Activated CD8-positive, alpha-beta memory T cell treated with anti-CD3 and anti-CD28 coated beads for 1 hour (primary cell): ENCODE results near the gene PAX4.

Source experiments
- DNase-seq, 2 donors: peaks; one replicate each; pipeline ENCODE4 v3.0.0-alpha.2; 2020; ENCODE audit warnings: low read depth in 1 of 2; ENCODE audit errors: extremely low read depth in 1 of 2

Gene PAX4

GRCh38 chr7:127618042-127618441 lies at the start of gene PAX4:
Gene PAX4, minus strand, starts transcription at chr7:127618142. Its CDS starts 2,214 bp downstream, at chr7:127615928.
- no peak for DNase-seq

GRCh38 chr7:127667017-127667670 lies 49.2 kb upstream of the PAX4 start:
- DNase-seq = no peak

DNA sequence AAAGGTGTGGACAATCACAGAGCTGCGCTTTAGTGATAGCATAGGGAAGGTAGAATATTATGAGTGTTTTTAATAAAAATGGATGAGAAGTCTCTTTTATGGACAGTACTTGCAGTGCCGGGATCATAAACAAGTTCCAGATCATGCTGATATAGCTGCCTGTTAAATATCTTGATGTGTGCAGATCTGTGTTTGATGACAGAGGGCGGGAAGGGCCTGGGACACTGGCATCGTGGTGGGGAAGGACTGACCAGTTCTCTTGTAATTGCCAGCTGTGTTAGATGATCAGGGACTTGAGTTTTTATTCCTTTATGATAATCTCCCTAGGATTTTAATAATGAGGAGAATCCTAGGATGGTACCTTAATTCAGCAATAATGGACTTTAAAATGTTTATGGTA lies 48.7 kb upstream of the PAX4 start:
- no peak for DNase-seq

- DNase-seq = no peak
Measured at GRCh38 chr7:127665922-127666321, 48.0 kb upstream of the PAX4 start.

DNA sequence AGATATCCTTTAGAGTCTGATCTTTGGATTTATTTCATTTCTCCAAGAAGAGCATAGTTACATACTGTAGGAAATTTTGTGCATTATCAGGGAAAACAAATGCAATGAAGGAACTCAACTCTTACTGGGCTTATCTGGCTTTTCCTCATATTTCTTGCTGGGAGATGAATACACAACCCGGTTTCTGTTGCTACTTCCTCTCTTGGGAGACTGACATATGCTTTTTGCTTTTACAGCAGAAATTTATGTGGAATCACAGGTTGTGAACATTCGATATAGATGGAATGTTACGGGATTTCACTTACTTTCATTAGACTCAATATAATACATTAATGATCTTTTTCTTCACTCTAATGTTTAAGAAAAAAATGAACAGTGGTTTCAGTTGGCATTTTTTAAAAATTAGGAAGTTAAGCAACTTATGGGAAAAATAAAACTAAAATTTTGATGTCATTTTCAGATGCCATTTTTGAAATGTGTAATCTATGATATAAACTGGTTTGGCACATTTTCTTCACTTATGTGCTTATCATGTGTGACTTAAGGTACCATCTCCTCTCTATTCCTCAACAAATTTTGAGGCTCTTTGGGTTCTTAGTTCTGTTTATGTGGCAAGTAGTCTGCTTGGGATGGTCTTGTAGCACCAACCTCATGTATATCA lies 41.2 kb upstream of the PAX4 start:
- DNase-seq = no peak

DNA sequence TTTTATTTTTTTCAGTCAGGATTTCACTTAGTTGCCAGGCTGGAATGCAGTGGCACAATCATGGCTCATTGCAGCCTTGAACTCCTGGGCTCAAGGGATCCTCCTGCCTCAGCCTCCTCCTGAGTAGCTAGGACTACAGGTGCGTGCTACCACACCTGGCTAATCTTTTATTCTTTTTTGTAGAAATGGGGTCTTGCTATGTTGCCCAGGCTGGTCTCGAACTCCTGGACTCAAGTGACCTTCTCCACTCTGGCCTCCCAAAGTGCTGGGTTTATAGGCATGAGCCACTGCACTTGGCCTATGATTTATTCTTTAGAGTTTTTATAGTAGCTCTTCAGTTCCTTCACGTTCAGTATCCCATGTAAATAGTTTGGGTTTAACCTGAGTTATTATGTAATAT lies 39.6 kb upstream of the PAX4 start:
- DNase-seq = no peak

DNA sequence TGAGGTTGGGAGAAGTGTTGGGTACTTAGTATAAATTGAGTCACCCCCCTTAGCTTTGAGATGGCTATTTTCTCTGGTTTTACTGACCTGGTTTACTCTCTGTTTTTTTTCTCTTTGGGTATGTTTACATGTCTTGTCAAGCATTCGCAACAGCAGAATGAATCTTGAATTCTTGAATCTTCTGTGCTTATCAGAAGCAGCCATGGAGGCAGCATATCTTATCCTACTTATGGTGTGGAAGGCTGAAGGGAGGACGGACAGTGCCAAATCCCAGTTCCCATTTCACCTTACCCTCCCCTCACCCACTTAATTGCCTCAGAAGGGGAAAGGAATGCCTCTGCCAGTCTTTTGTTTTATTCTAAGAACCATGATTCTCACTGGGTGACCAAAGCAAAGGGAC lies 37.8 kb upstream of the PAX4 start:
- no peak for DNase-seq

GRCh38 chr7:127654404-127655394 lies 36.8 kb upstream of the PAX4 start:
- DNase-seq = no peak

GRCh38 chr7:127653396-127653795 lies 35.5 kb upstream of the PAX4 start:
- no peak for DNase-seq

- no peak for DNase-seq
Measured at GRCh38 chr7:127652333-127653248, 34.6 kb upstream of the PAX4 start.

GRCh38 chr7:127651556-127652332 lies 33.8 kb upstream of the PAX4 start, which contains the start of gene SND1:
Gene SND1, plus strand, starts transcription at chr7:127652194. Its CDS starts 180 bp downstream, at chr7:127652374.
- DNase-seq = peak; percentile 96

DNA sequence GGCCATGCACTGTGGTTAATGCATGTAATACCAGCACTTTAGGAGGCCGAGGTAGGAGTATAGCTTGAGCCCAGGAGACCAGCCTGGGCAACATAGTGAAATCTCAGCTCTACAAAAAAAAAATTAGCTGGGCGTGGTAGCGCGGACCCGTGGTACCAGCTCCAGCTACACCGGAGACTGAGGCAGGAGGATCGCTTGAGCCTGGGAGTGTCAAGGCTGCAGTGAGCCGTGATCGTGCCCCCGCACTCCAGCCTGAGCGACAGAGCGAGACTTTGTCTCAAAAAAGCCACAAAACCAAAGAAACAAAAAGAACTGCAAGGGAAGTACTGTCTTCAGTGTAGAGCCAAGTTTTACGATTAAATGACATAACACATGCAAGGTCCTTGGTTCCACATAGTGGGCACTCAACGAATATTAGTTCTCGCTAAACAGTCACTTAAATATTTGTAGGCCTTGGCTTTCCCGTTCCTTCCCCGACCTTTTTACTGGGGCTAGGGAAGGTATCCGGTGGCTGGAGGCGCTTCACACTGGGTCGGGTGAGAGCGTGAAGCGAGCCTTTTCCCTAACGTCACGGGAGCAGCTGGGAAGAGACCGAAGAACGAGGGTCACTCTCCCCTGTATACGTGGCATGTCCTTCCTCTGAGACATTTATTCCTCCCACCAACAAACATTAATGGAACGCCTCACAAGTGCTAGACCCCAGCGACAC lies 33.1 kb upstream of the PAX4 start:
- DNase-seq = no peak

GRCh38 chr7:127648986-127649385 lies 31.0 kb upstream of the PAX4 start:
- no peak for DNase-seq

- DNase-seq = no peak
Measured at GRCh38 chr7:127647636-127648035, 29.7 kb upstream of the PAX4 start.

DNA sequence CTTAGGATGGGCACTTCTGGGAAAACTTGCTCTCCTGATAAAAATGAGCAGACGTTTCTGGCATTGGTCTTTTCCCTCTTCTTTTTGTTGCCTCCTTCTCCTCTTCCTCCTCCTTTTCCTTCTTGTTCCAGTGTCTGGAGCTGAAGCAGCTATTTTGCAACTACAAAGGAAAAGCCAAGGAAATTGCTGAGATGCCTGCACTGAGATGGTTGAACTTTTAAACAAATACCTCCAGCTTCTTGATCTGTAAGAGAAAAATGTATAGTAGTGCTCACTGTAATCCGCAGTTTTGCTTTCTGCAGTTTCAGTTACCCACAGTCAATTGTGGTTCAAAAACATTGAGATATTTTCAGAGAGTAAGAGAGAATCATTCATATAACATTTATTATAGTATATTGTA lies 26.5 kb upstream of the PAX4 start:
- no peak for DNase-seq

GRCh38 chr7:127638197-127638596 lies 20.3 kb upstream of the PAX4 start:
- DNase-seq = no peak

- no peak for DNase-seq
Measured at GRCh38 chr7:127635659-127636285, 17.8 kb upstream of the PAX4 start.

- no peak for DNase-seq
Measured at GRCh38 chr7:127632276-127632910, 14.5 kb upstream of the PAX4 start.
